Measurements from ENCODE around the gene SLC17A1. TPM values are rescaled to one million over a fixed set of nuclear protein-coding genes. Genes with fewer than 3 reads are reported as not detected.

SLC17A1 gene
- total and polyA plus RNA-seq, 4 donors: not detected

DNA sequence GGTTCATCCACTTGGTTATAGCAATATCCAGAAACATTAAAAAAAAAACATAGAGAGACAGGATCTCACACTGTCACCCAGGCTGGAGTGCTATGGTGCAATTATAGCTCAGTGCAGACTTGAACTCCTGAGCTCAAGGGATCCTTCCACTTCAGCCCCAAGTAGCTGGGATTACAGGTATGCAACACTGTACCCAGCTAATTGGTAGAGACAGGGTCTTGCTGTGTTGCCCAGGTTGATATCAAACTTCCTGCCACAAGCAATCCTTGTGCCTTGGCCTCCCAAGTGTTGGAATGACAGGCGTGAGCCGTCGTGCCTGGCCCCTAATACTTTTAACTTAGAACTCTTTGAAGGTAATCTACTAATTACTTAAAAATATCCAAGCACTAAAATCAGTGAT lies 818 bp upstream of the SLC17A1 start:
- Histone ChIP-seq H3K4me3 (no peak overlapping the region), H3K4me1 (ENCODE audit: control insufficient read depth in 5 of 5, insufficient read depth in 5 of 5, low read length in 5 of 5) (peaks cover 0 to 6% (median 0%) of the 10 kb centered on the region in 5 donors), H3K9ac (ENCODE audit: insufficient read depth in 1 of 2, low read length in 2 of 2) (no peak overlapping the region), H3K27me3 (ENCODE audit: control insufficient read depth in 3 of 3, insufficient read depth in 3 of 3, low read length in 2 of 3) (no peaks in the 10 kb centered on the region), H3K36me3 (ENCODE audit: control insufficient read depth in 4 of 4, insufficient read depth in 4 of 4, low read length in 4 of 4) (no peaks in the 10 kb centered on the region), H3K27ac (ENCODE audit: low read depth in 1 of 2, low read length in 1 of 2) (no peak overlapping the region), H3K9me3 (ENCODE audit: control insufficient read depth in 4 of 4, insufficient read depth in 3 of 4, low read length in 3 of 4) (no peaks in the 10 kb centered on the region)
- TF ChIP-seq, protein P1, sequence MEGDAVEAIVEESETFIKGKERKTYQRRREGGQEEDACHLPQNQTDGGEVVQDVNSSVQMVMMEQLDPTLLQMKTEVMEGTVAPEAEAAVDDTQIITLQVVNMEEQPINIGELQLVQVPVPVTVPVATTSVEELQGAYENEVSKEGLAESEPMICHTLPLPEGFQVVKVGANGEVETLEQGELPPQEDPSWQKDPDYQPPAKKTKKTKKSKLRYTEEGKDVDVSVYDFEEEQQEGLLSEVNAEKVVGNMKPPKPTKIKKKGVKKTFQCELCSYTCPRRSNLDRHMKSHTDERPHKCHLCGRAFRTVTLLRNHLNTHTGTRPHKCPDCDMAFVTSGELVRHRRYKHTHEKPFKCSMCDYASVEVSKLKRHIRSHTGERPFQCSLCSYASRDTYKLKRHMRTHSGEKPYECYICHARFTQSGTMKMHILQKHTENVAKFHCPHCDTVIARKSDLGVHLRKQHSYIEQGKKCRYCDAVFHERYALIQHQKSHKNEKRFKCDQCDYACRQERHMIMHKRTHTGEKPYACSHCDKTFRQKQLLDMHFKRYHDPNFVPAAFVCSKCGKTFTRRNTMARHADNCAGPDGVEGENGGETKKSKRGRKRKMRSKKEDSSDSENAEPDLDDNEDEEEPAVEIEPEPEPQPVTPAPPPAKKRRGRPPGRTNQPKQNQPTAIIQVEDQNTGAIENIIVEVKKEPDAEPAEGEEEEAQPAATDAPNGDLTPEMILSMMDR (IDR thresholded peaks at IDR 0.05; ENCODE audit: control extremely low read depth, extremely low read depth): no peak
- 85 to 94% methylated on average over 3 of the region's 3 CpGs for WGBS, 2 donors
- DNase-seq (no peak), ATAC-seq (ENCODE audit: insufficient read depth, low FRiP score) (no peak)

- TF ChIP-seq, protein P1 (IDR thresholded peaks at IDR 0.05; ENCODE audit: control extremely low read depth, extremely low read depth): no peak
- Histone ChIP-seq H3K27ac (ENCODE audit: low read depth in 1 of 2, low read length in 1 of 2) (no peak overlapping the region), H3K4me3 (no peak overlapping the region), H3K27me3 (ENCODE audit: control insufficient read depth in 3 of 3, insufficient read depth in 3 of 3, low read length in 2 of 3) (no peaks in the 10 kb centered on the region), H3K4me1 (ENCODE audit: control insufficient read depth in 5 of 5, insufficient read depth in 5 of 5, low read length in 5 of 5) (peaks cover 0 to 6% (median 0%) of the 10 kb centered on the region in 5 donors), H3K36me3 (ENCODE audit: control insufficient read depth in 4 of 4, insufficient read depth in 4 of 4, low read length in 4 of 4) (no peaks in the 10 kb centered on the region), H3K9ac (ENCODE audit: insufficient read depth in 1 of 2, low read length in 2 of 2) (no peak overlapping the region), H3K9me3 (ENCODE audit: control insufficient read depth in 4 of 4, insufficient read depth in 3 of 4, low read length in 3 of 4) (no peaks in the 10 kb centered on the region)
- DNase-seq (no peak), ATAC-seq (ENCODE audit: insufficient read depth, low FRiP score) (no peak)
These were observed 433 bp upstream of the SLC17A1 start for GRCh38 chr6:25832307-25832662.

GRCh38 chr6:25830458-25830857 lies 1.4 kb downstream of the SLC17A1 start:
- Histone ChIP-seq H3K9me3 (ENCODE audit: control insufficient read depth in 4 of 4, insufficient read depth in 3 of 4, low read length in 3 of 4) (no peaks in the 10 kb centered on the region), H3K27me3 (ENCODE audit: control insufficient read depth in 3 of 3, insufficient read depth in 3 of 3, low read length in 2 of 3) (no peaks in the 10 kb centered on the region), H3K4me3 (no peak overlapping the region), H3K36me3 (ENCODE audit: control insufficient read depth in 4 of 4, insufficient read depth in 4 of 4, low read length in 4 of 4) (no peaks in the 10 kb centered on the region), H3K4me1 (ENCODE audit: control insufficient read depth in 5 of 5, insufficient read depth in 5 of 5, low read length in 5 of 5) (peaks cover 0 to 6% (median 0%) of the 10 kb centered on the region in 5 donors), H3K27ac (ENCODE audit: low read depth in 1 of 2, low read length in 1 of 2) (no peak overlapping the region), H3K9ac (ENCODE audit: insufficient read depth in 1 of 2, low read length in 2 of 2) (no peak overlapping the region)
- TF ChIP-seq, protein P1 (IDR thresholded peaks at IDR 0.05; ENCODE audit: control extremely low read depth, extremely low read depth): no peak
- DNase-seq: no peak
- ATAC-seq (ENCODE audit: insufficient read depth, low FRiP score): no peak
- 80 to 92% methylated on average over 4 of the region's 4 CpGs for WGBS, 2 donors

DNA sequence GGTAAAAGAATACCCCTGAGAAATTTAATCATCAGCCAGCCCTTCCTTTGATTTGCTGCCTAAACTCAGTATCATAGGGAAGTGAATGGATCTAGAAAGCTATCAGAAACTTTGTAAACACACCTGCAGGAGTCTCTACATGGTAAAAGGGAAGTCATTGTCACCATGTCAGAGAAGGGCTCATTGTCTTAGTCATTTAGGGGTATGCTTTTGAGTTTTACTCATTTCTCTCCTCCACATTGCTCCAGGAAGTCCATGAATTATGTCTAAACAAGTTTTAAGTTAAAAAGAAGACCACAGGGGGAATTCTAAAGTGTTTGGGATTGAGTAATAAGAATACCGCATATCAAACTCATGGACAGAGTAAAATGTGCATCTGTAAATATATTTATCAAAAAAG lies 2.5 kb downstream of the SLC17A1 start:
- 88 to 97% methylated on average over 1 of the region's 1 CpG for WGBS, 2 donors
- H3K4me3 ChIP-seq: no peak overlapping the region
- H3K9me3 ChIP-seq (ENCODE audit: control insufficient read depth in 4 of 4, insufficient read depth in 3 of 4, low read length in 3 of 4): no peaks in the 10 kb centered on the region
- H3K4me1 ChIP-seq (ENCODE audit: control insufficient read depth in 5 of 5, insufficient read depth in 5 of 5, low read length in 5 of 5): peaks cover 0 to 6% (median 0%) of the 10 kb centered on the region in 5 donors
- no peak for ATAC-seq (ENCODE audit: insufficient read depth, low FRiP score)
- H3K9ac ChIP-seq (ENCODE audit: insufficient read depth in 1 of 2, low read length in 2 of 2): no peak overlapping the region
- TF ChIP-seq, protein P1 (IDR thresholded peaks at IDR 0.05; ENCODE audit: control extremely low read depth, extremely low read depth): no peak
- H3K36me3 ChIP-seq (ENCODE audit: control insufficient read depth in 4 of 4, insufficient read depth in 4 of 4, low read length in 4 of 4): no peaks in the 10 kb centered on the region
- no peak overlapping the region for H3K27ac ChIP-seq (ENCODE audit: low read depth in 1 of 2, low read length in 1 of 2)
- no peak for DNase-seq
- H3K27me3 ChIP-seq (ENCODE audit: control insufficient read depth in 3 of 3, insufficient read depth in 3 of 3, low read length in 2 of 3): no peaks in the 10 kb centered on the region

Measured in lung (tissue), 12 donors.